Dermis lymphatic vessel endothelial cell (primary cell): Measurements from ENCODE around the gene KERA. TPM values are rescaled to one million over a fixed set of nuclear protein-coding genes. Genes with fewer than 3 reads are reported as not detected.

Source experiments
- total RNA-seq: library from RNA; depleted of rRNA; stranded (reverse); fragments of >200 nt; gene quantifications from 2 replicates; pipeline ENCODE4 v1.2.1, GENCODE V29; 2014

KERA gene
- not detected in 2 replicates for total RNA-seq

GRCh38 chr12:91057368-91058165 is at the start of gene KERA:
Gene KERA (minus strand): TSS chr12:91058024. CDS start chr12:91056281, 1,743 bp downstream.

GRCh38 chr12:91004872-91005271 is 53.0 kb downstream of the KERA start, which contains the start of gene EPYC:
Gene EPYC (minus strand): TSS chr12:91004972. CDS start chr12:91002565, 2,407 bp downstream.

Other genes starting within 250 kb of the KERA start
- not detected in 2 replicates for gene CCER1, start 102.8 kb downstream of the KERA start, total RNA-seq
- gene EPYC, start 53.1 kb downstream of the KERA start, total RNA-seq, result not detected in 2 replicates
- gene LUM, start 53.5 kb upstream of the KERA start, total RNA-seq, result not detected in 2 replicates
- gene DCN, start 124.8 kb upstream of the KERA start, total RNA-seq, result 0.11 TPM in 1 of 2 replicates, not detected in the other